GM18502 (cell line): ENCODE measurements around the gene COL25A1.
"Not testable (repeated sequence)": the region's sequence is repeated elsewhere in the genome, so short reads cannot be mapped to it uniquely, and the experiment has no call there.

Source experiments
- ATAC-seq: cut with Tn5 transposase; IDR thresholded peaks from one replicate; pipeline ENCODE4 v1.9.1; 2021; ENCODE audit warnings: mild to moderate bottlenecking; ENCODE audit not compliant: unreplicated experiment, poor library complexity

Gene COL25A1

GRCh38 chr4:108891896-108892590 lies 410.4 kb downstream of the COL25A1 start:
- no peak for ATAC-seq

DNA sequence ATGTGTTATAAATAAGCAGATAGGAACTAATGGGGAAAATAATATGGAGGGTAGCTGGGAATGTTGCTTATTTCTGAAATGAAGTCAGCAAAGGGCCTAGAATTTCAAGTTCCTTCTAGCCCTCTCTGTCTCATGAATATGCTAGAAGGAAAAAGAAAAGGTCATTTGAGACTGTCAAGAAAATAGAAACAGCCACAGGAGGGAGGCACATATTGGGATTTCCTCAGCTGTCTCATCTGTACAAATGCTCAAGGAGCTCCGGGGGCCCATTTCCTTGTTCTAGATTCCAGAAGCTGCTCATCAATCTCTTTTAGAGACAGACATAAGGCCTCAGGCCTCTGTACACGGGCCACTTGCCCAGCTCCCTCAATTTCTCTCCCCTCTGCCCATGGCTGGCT lies 412.0 kb downstream of the COL25A1 start:
- ATAC-seq, result no peak

GRCh38 chr4:108889696-108890483 lies 412.6 kb downstream of the COL25A1 start:
- no peak for ATAC-seq

DNA sequence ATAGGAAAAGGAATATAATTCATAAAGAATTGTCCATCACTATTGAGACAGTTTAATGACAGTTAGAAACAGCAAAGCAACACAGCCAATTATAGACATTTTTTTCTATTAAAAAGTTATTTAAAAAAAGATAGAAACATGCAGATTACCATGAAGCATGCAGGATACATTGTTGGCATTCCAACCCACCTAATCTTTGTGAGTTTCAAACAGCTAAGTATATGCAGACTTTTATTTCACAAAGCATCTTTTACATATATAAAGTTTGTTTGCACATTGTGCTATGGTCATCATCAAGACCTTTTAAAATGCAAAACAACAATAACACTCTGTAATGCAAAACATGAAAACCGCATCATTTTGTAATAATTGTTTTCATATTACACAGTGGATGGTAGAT lies 413.7 kb downstream of the COL25A1 start:
- no peak for ATAC-seq

- ATAC-seq, result no peak
Observed at GRCh38 chr4:108887034-108887433, 415.4 kb downstream of the COL25A1 start.

DNA sequence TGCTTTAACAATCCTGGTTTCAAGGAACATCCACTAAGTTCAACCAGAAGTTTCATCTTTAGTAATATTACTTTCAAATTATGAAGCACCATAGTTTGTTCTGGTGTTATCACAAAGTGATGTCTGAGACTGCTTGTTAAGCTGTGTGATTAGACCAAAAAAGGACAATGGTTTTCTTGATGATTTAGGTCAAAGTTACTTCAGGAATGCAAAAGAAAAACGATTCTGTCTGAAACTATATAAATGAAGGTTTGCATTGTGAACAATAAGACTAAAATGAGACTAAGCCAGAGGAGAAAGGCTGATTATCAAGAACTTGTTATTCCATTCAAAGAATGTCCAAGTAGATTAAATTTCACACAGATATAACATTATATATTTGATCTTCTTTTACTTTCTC lies 417.2 kb downstream of the COL25A1 start:
- ATAC-seq, result no peak

DNA sequence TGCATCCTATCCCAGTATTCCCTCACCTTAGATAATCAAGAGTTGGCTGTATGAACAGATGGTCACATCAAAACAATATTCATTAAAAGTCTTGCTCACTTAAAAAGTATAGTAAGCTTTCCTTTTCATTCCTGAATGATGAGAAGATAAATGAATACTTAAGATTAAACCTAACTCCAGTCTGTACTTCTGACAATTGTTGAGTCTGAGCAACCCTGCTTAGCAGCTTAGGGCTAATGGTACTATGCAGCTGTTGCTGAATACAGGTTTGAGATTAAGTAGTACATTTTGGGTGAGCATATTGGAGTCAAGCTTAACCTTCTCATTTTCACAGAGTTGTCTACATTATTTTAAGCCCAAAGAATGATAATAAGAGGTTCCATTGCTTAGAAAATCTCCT lies 417.9 kb downstream of the COL25A1 start:
- ATAC-seq, result no peak

- no peak for ATAC-seq
Observed at GRCh38 chr4:108881986-108882385, 420.5 kb downstream of the COL25A1 start.

GRCh38 chr4:108881190-108881589 lies 421.3 kb downstream of the COL25A1 start:
- ATAC-seq, result no peak

DNA sequence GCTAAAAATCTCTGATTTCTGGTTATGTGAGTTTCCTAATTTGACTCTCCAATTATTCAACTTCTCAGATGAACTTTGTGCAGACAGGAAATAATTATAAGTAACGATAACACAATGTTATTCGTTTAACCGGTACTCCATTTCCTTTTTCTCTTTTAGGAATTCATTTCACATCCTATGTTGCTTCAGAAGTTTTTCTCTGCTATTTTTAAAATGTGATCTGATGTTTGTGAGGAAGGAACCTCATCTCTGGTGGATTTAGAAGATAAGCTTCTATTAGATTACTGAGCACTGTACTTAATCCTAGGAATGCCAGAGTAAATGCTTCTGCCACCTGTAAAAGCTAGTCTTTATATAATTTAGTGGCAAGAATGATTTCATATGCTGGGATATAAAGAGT lies 423.7 kb downstream of the COL25A1 start:
- ATAC-seq, result no peak

DNA sequence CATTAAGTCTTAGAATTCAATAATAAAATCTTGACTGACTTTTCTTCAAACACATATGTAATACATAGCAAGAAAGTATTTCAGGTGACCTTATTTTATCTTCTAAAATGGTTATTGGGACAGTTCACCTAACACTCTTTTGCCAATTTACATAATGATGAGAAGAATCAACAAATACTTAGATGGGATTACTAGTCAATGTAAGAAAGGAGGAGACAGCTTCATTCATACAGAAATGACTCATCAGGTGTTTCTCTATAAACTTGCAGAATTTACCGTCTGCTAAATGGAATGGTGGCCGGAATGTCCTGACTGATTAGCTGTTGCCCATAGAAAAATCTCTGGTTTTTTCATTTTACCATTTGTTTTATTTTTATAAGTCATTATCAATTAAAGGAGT lies 424.6 kb downstream of the COL25A1 start:
- no peak for ATAC-seq

DNA sequence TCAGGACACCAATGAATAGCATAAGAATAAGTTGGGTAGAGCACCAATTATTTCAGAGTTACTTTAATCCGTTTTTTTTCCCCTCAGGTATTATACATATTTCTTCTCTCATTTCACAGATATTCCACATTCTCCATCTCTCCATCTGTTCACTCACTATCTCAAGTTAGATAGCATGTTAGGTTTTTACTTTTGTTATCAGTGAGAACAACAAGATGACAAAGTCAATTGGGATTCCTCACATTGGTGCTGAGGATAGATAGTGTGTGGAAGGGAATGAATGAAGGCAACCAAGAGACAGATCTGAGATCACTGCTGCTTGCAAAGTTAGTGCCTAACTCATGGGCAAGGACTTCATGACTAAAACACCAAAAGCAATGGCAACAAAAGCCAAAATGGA lies 427.7 kb downstream of the COL25A1 start:
- no peak for ATAC-seq

GRCh38 chr4:108869970-108870369 lies 432.5 kb downstream of the COL25A1 start:
- not testable (repeated sequence) for ATAC-seq

- no peak for ATAC-seq
Observed at GRCh38 chr4:108868606-108869227, 433.7 kb downstream of the COL25A1 start.

DNA sequence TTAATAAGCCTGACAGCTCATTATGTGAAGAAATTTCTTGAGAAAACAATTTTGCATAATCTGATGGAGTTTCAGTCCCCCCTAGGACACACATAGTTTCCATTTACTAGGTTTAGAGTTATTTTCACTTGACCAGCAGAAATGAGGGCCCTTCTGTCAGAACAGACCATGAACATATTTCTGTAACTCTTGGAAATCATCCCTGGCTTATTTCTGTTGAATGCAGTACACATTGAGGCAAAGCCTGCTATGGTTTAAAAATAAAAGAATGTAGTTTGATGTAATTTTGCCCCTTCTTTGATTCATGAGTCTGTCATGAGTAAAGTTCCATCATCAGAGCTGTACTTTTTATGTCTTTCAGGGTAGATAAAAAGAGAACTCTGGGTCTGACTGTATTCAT lies 435.0 kb downstream of the COL25A1 start:
- ATAC-seq, result no peak

DNA sequence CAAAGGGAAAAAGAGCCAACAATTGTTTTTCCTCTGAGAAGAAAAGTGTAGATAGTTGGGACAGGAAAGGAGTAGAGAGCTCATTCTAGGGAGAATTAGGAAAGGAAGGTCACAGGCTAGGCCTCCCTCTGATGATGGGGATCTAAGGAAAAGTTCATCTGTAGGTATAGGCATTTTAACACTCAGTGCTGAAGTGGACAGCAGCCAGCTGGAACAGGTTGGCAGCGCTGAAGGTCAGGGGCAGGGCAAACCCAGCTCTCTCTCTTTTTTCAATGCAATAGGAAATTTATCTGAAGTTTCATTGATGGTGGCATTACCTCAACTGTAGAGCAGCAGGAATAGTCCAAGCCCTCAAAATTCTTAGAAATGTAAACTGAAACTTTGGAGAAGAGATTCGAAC lies 441.1 kb downstream of the COL25A1 start:
- ATAC-seq, result no peak

DNA sequence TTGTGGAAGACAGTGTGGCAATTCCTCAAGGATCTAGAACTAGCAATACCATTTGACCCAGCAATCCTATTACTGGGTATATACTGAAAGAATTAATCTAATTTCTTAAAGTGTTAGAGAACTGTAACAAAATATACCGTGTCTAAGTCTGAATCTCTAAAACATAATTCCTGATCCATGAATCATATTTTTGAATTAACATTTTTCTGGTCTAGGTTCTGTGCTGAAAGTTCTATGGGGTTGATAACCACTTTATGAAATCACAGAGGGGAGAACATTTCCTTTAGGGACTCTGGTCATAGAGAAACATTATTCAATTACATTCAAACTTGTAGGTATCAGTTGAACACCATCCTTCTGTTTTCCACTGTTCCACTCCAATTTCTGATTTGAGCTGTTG lies 447.7 kb downstream of the COL25A1 start:
- no peak for ATAC-seq

DNA sequence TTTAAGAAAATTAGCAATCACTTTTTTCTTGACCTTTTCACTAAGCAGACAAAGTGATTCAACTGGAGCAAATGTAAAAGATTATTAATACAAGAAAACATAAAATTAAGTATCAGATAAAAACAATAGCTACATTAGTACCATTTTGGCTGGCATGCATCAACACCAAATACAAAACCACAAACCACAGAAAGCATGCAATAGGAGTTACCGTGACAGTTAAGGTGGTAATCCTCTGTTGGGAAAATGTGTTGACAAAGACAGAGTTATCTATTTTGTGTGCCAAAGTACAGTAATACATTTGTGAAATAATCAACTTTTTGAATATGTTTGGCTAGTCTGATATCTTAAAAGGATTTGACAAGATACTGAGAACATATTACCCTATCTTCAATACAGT lies 449.8 kb downstream of the COL25A1 start:
- ATAC-seq, result no peak

DNA sequence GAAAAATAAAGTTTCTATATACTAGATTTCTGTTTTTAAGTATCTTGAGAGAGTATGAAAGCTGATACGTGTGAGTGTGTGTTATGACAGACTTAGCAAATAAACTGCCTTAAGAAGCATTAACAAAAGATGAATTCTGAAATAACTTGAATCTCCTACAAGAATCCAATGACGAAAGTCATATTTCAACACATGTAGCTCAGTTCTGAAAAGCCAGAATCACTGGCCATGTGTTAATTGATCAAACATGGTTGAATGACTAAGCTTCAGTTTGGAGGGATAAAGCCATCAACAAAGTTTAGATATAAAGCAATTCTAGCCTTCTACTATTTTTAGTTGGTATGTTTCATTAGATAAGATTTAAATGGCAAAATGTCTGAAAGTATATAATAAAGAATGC lies 451.1 kb downstream of the COL25A1 start:
- ATAC-seq, result no peak

- ATAC-seq, result peak; percentile 65
Observed at GRCh38 chr4:108850219-108850649, 452.2 kb downstream of the COL25A1 start.

DNA sequence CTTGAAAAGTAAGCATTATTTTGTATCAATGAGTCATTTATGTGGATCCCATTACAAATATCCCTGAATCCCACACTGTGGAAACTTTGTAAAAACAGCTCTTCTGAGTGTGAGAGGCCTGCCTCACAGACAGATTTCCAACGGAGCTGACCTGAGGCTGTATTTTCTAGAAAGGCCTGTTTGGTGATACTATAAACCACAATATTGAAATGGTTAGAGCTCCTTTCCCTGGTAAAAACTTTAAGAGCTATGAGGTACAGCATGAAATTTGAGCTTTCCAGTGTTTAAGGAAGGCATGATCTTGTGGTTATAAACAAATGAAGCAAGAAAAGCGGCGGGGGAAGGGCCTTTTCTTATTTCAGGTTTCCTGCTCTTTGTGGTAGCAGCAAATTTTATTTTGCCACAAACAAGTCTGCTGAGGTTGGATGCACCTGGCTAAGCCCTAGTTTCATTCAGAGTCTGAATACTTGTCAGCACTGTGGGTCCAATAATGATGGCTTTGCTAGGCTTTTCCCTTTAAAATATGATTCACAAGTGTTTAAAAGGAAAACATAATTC lies 452.8 kb downstream of the COL25A1 start:
- ATAC-seq, result peak; percentile 96
